Keratinocyte (primary cell): ENCODE data around the gene ATP6V0A4. TPM values are rescaled to one million over a fixed set of nuclear protein-coding genes. Genes with fewer than 3 reads are reported as not detected.

Experiments used
- DNase-seq: peaks from one replicate; pipeline ENCODE4 v3.0.0-alpha.2; 2011; ENCODE audit warnings: low read depth, missing footprints, low spot score
- FAIRE-seq: peaks from 2 replicates; lab custom pipeline; 2011; peaks lifted over from hg19 to GRCh38; lab: Jason Lieb, UNC
- H2AFZ ChIP-seq: 2 replicates; pipeline ENCODE4 v1.6.0; 2012; ENCODE audit warnings: low read length, control low read depth, inconsistent platforms; ENCODE audit not compliant: control insufficient read depth
- H3K27ac ChIP-seq: 2 replicates; pipeline ENCODE4 v1.5.1; 2011; ENCODE audit warnings: low read length; ENCODE audit not compliant: control insufficient read depth, insufficient read depth
- H3K27me3 ChIP-seq: 3 replicates; pipeline ENCODE4 v1.6.0; 2011; ENCODE audit warnings: low read length; ENCODE audit not compliant: control insufficient read depth, insufficient read depth; ENCODE audit errors: extremely low read depth
- H3K36me3 ChIP-seq, 2 experiments: 2 replicates in 1 of 2; 3 replicates in 1 of 2; pipeline ENCODE4 v1.5.1; 2011; ENCODE audit warnings: low read length in 2 of 2, mild to moderate bottlenecking in 1 of 2; ENCODE audit not compliant: control insufficient read depth in 2 of 2, insufficient read depth in 2 of 2; ENCODE audit errors: extremely low read depth in 1 of 2
- H3K4me1 ChIP-seq: 3 replicates; pipeline ENCODE4 v1.5.1; 2011; ENCODE audit warnings: low read length; ENCODE audit not compliant: control insufficient read depth, insufficient read depth; ENCODE audit errors: extremely low read depth
- H3K4me2 ChIP-seq: 3 replicates; pipeline ENCODE4 v1.6.0; 2011; ENCODE audit warnings: low read depth, low read length; ENCODE audit not compliant: control insufficient read depth, insufficient read depth; ENCODE audit errors: extremely low read depth
- H3K4me3 ChIP-seq, 3 experiments: fragments of 200-600 bp in 1 of 3; sonication (generic) in 1 of 3; 2 replicates in 2 of 3; 3 replicates in 1 of 3; pipeline ENCODE4 v1.5.1; 2011 to 2016; ENCODE audit warnings: low read length in 3 of 3, mild to moderate bottlenecking in 3 of 3, control low read depth in 2 of 3, inconsistent platforms in 1 of 3, low read depth in 1 of 3, mixed read lengths in 1 of 3, mixed run types in 1 of 3, moderate library complexity in 1 of 3; ENCODE audit not compliant: control insufficient read depth in 2 of 3, insufficient read depth in 2 of 3; ENCODE audit errors: extremely low read depth in 1 of 3
- H3K79me2 ChIP-seq: 2 replicates; pipeline ENCODE4 v1.6.0; 2012; ENCODE audit warnings: low read length; ENCODE audit not compliant: control insufficient read depth, insufficient read depth
- H3K9ac ChIP-seq: 3 replicates; pipeline ENCODE4 v1.6.0; 2011; ENCODE audit warnings: low read length; ENCODE audit not compliant: control insufficient read depth, insufficient read depth; ENCODE audit errors: extremely low read depth
- H3K9me1 ChIP-seq: 3 replicates; pipeline ENCODE4 v1.6.0; 2011; ENCODE audit warnings: low read length; ENCODE audit not compliant: control insufficient read depth, insufficient read depth; ENCODE audit errors: extremely low read depth
- H3K9me3 ChIP-seq: 2 replicates; pipeline ENCODE4 v1.5.1; 2012; ENCODE audit warnings: low read depth, low read length; ENCODE audit not compliant: control insufficient read depth
- H4K20me1 ChIP-seq: 3 replicates; pipeline ENCODE4 v1.6.0; 2011; ENCODE audit warnings: low read length; ENCODE audit not compliant: control insufficient read depth, insufficient read depth; ENCODE audit errors: extremely low read depth
- CTCF ChIP-seq, 3 experiments: IDR thresholded peaks in 1 of 3; conservative IDR thresholded peaks in 1 of 3; optimal IDR thresholded peaks in 1 of 3; 2 replicates in 2 of 3; 3 replicates in 1 of 3; pipeline versions ENCODE3 to v1.5.1; 2011; ENCODE audit warnings: low read length in 3 of 3, mild to moderate bottlenecking in 3 of 3, moderate library complexity in 2 of 3, control low read depth in 1 of 3, inconsistent platforms in 1 of 3; ENCODE audit not compliant: insufficient read depth in 2 of 3; ENCODE audit errors: extremely low read depth in 1 of 3
- EZH2 ChIP-seq: IDR thresholded peaks from one replicate; pipeline ENCODE4 v1.6.1; 2012; ENCODE audit warnings: inconsistent platforms, mild to moderate bottlenecking, low read length, moderate library complexity
- dilution Hi-C: fragments of 300-500 bp; cut with MboI; formaldehyde crosslinking; loops from one replicate; pipeline ENCODE4 v1.7.0; 2020; ENCODE audit warnings: low sequenced_read_pairs; ENCODE audit not compliant: extremely low pct_ligation_motif_present
- polyA plus RNA-seq, 5 experiments: library from polyadenylated mRNA; depleted of rRNA in 3 of 5; stranded (reverse) in 3 of 5; stranded (forward) in 1 of 5; unstranded in 1 of 5; fragments of >200 nt; gene quantifications; 1 replicate in 1 of 5; 2 replicates in 3 of 5; 3 replicates in 1 of 5; pipeline versions ENCODE4 v1.2.1 to v1.2.3, GENCODE V29; 2011 to 2012; ENCODE audit warnings: missing spikeins in 2 of 5, low read depth in 1 of 5, low replicate concordance in 1 of 5

ATP6V0A4 gene
- polyA plus RNA-seq, 1 donor (not counting 4 experiments of a cell fraction or from before 2014, with no cell fraction given), result 0.34 TPM

GRCh38 chr7:138804618-138805017, 6.6 kb upstream of the ATP6V0A4 start:
- no peaks in the 10 kb centered on the region for H3K9me1 ChIP-seq
- no peak overlapping the region for H3K4me2 ChIP-seq
- H3K4me1 ChIP-seq, result no peaks in the 10 kb centered on the region
- H3K9me3 ChIP-seq, result no peaks in the 10 kb centered on the region
- dilution Hi-C loops, result no loop called here
- TF ChIP-seq CTCF (optimal IDR thresholded peaks at IDR 0.05 in 1 of 3, IDR thresholded peaks at IDR 0.05 in 1 of 3, conservative IDR thresholded peaks at IDR 0.05 in 1 of 3; ENCODE audit: extremely low read depth in 1 of 3, insufficient read depth in 2 of 3, low read length in 3 of 3) (no peak), EZH2 (no peak)
- no peak overlapping the region for H3K27ac ChIP-seq
- no peak overlapping the region for H3K4me3 ChIP-seq
- H4K20me1 ChIP-seq, result no peaks in the 10 kb centered on the region
- H3K9ac ChIP-seq, result no peak overlapping the region
- DNase-seq, result no peak
- H2AFZ ChIP-seq, result no peak overlapping the region
- no peak for FAIRE-seq
- no peaks in the 10 kb centered on the region for H3K36me3 ChIP-seq
- no peaks in the 10 kb centered on the region for H3K27me3 ChIP-seq
- no peaks in the 10 kb centered on the region for H3K79me2 ChIP-seq

GRCh38 chr7:138802706-138803105, 4.7 kb upstream of the ATP6V0A4 start:
- Histone ChIP-seq H4K20me1 (no peaks in the 10 kb centered on the region), H3K27me3 (no peaks in the 10 kb centered on the region), H3K27ac (no peak overlapping the region), H3K36me3 (no peaks in the 10 kb centered on the region), H3K9me1 (no peaks in the 10 kb centered on the region), H3K9ac (no peak overlapping the region), H3K79me2 (no peaks in the 10 kb centered on the region), H3K4me3 (no peak overlapping the region), H3K9me3 (no peaks in the 10 kb centered on the region), H3K4me2 (no peak overlapping the region), H3K4me1 (no peaks in the 10 kb centered on the region), H2AFZ (no peak overlapping the region)
- TF ChIP-seq EZH2 (no peak), CTCF (optimal IDR thresholded peaks at IDR 0.05 in 1 of 3, IDR thresholded peaks at IDR 0.05 in 1 of 3, conservative IDR thresholded peaks at IDR 0.05 in 1 of 3; ENCODE audit: extremely low read depth in 1 of 3, insufficient read depth in 2 of 3, low read length in 3 of 3) (no peak)
- no peak for FAIRE-seq
- dilution Hi-C loops, result no loop called here
- DNase-seq, result no peak
